Sigmoid colon (tissue), 4 donors: ENCODE results near the gene MXD4.

ENCODE experiments used
- EP300 ChIP-seq, 4 donors: sonication (generic); formaldehyde crosslinking; IDR thresholded peaks; one replicate each; pipeline ENCODE4 v1.6.1; 2017; ENCODE audit warnings: antibody characterized with exemption in 4 of 4
- POLR2A ChIP-seq, 2 donors: fragments of 450-650 bp; IDR thresholded peaks; one replicate each; pipeline ENCODE4 v1.6.1; 2016; ENCODE audit warnings: antibody characterized with exemption in 2 of 2, mild to moderate bottlenecking in 2 of 2, moderate library complexity in 2 of 2
- TF ChIP-seq, protein P1 (sequence below), 4 experiments: fragments of 450-650 bp in 3 of 4; fragments of 200-600 bp in 1 of 4; IDR thresholded peaks; one replicate each; pipeline ENCODE4 v1.5.1; 2016 to 2019; ENCODE audit warnings: antibody characterized with exemption in 4 of 4, mild to moderate bottlenecking in 3 of 4, moderate library complexity in 2 of 4

DNA sequence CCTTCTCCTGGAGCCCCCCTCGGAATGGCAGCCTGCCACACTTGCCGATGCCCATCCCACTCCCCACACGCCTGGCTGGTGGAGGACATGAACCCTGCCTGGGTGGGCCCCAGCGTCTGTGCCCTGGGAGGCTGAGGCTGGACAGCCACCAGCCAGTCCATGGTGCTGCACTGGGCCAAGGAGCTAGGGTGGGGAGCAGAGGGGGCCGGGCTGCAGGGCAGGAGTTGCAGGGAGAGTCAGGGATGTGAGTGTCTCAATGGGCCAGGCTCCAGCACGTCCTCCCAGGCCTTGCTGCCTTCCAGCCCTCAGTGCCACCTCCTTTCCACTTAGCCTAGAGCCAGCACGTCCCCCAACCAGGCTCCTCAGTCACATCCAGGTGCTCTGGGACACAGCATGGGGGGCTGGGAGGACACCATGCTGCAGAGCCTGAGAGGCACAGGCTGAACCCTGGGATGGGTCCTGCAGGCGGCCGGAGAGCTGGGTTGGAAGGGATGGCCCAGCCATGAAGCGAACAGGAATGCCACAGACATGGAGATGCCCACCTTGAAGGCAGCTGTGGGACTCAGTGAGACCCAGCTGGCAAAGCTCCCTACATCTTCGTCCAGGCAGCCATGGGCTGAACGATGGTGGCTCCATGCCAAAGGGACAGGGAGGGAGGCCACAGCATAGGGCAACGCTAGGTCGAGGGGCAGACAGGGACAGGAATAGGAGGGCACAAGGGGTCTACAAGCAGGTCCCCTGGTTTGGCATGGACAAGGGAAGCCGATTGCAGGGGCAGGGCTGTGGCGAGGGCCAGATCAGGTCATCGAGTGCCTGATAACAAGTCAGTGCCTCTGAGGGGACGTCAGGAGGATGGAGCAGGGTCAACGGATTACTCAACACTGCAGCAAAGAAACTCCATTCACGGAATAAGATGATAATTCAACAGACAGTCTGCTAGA is 30.1 kb upstream of the MXD4 start:
- TF ChIP-seq, protein P1, sequence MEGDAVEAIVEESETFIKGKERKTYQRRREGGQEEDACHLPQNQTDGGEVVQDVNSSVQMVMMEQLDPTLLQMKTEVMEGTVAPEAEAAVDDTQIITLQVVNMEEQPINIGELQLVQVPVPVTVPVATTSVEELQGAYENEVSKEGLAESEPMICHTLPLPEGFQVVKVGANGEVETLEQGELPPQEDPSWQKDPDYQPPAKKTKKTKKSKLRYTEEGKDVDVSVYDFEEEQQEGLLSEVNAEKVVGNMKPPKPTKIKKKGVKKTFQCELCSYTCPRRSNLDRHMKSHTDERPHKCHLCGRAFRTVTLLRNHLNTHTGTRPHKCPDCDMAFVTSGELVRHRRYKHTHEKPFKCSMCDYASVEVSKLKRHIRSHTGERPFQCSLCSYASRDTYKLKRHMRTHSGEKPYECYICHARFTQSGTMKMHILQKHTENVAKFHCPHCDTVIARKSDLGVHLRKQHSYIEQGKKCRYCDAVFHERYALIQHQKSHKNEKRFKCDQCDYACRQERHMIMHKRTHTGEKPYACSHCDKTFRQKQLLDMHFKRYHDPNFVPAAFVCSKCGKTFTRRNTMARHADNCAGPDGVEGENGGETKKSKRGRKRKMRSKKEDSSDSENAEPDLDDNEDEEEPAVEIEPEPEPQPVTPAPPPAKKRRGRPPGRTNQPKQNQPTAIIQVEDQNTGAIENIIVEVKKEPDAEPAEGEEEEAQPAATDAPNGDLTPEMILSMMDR (IDR thresholded peaks at IDR 0.05): no peak
- TF ChIP-seq POLR2A (IDR thresholded peaks at IDR 0.05) (no peak), EP300 (IDR thresholded peaks at IDR 0.05) (no peak)
